Stimulated activated naive CD8-positive, alpha-beta T cell treated with anti-CD3 and anti-CD28 coated beads, Interleukin-15, Interleukin-2, amounts not matched to agents 100 ng/mL and 50 ng/mL, for 24 hours (primary cell): ENCODE measurements around the gene CPAMD8.
A peak's percentile ranks its signal among the peaks of the same experiment; 100 is the strongest.
"Not testable (repeated sequence)": the region's sequence is repeated elsewhere in the genome, so short reads cannot be mapped to it uniquely, and the experiment has no call there.

ENCODE experiments used
- H3K27ac Mint-ChIP-seq: one replicate; pipeline ENCODE4 v1.8.0; 2021; ENCODE audit warnings: mild to moderate bottlenecking, mixed read lengths
- H3K27me3 Mint-ChIP-seq: one replicate; pipeline ENCODE4 v1.8.0; 2021; ENCODE audit warnings: mixed read lengths
- H3K36me3 Mint-ChIP-seq: one replicate; pipeline ENCODE4 v1.8.0; 2021; ENCODE audit warnings: low read depth, mixed read lengths
- H3K4me1 Mint-ChIP-seq: one replicate; pipeline ENCODE4 v1.8.0; 2021; ENCODE audit warnings: low read depth, mixed read lengths
- H3K4me3 Mint-ChIP-seq: one replicate; pipeline ENCODE4 v1.8.0; 2021; ENCODE audit warnings: mild to moderate bottlenecking, mixed read lengths
- H3K9me3 Mint-ChIP-seq: one replicate; pipeline ENCODE4 v1.8.0; 2021; ENCODE audit warnings: mixed read lengths

The CPAMD8 gene

DNA sequence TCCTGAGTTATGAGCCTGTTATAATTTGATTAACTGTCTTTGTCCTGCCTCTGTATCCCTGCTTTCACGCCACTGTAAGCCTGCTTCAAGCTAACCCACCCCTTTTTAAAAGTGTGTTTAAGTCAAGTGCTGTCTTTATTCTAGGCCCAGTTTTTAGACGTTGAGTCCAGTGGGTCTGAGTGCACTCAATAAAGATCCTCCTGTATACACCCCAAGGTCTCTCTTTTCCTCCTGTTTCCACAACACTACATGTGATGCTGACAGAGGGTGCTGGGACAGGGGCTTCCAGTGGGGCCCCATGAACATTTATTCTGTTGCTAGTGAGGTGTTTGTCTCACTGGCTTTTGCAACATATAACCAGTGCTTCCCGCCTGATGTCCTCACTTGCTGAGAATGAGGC is 144.5 kb downstream of the CPAMD8 start:
- Mint-ChIP-seq H3K4me1 (no peaks in the 10 kb centered on the region), H3K36me3 (peaks cover 30% of the 10 kb centered on the region), H3K4me3 (no peak overlapping the region), H3K27ac (no peak overlapping the region), H3K9me3 (peaks cover 16% of the 10 kb centered on the region), H3K27me3 (no peaks in the 10 kb centered on the region)

GRCh38 chr19:16880884-16881554 is 145.6 kb downstream of the CPAMD8 start:
- no peak overlapping the region for H3K4me3 Mint-ChIP-seq
- no peaks in the 10 kb centered on the region for H3K27me3 Mint-ChIP-seq
- H3K9me3 Mint-ChIP-seq = peaks cover 16% of the 10 kb centered on the region
- H3K36me3 Mint-ChIP-seq = peaks cover 35% of the 10 kb centered on the region
- no peak overlapping the region for H3K27ac Mint-ChIP-seq
- H3K4me1 Mint-ChIP-seq = no peaks in the 10 kb centered on the region

DNA sequence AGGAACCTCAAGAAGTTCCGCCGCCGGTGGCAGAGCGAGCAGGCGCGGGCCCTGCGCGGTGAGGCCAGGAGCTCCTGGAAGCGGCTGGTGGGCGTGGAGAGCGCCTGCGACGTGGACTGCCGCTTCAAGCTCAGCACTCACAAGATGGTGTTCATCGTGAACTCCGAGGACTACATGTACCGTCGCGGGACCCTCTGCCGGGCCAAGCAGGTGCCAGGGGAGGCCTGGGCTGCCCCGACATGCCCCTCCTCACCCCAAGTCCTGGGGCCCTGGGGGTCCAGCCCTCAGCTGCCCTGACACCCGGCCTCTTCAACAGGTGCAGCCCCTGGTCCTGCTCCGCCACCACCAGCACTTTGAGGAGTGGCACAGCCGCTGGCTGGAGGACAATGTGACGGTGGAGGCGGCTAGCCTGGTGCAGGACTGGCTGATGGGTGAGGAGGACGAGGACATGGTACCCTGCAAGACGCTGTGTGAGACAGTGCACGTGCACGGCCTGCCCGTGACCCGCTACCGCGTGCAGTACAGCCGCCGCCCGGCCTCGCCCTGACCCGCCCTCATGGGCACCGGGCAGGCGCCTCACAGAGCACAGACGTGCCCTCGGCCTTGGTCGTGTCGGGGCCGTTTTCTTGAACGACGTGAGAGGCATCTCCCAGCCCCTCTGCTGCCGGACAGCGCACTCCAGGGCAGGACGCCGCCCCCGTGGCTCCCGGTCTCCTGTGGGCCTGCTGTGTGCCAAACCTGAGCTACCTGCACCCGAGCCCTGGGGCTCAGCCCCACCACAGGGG is 148.2 kb downstream of the CPAMD8 start:
- Mint-ChIP-seq H3K9me3 (peaks cover 21% of the 10 kb centered on the region), H3K36me3 (peaks cover 50% of the 10 kb centered on the region), H3K27me3 (no peaks in the 10 kb centered on the region), H3K4me1 (peaks cover 14% of the 10 kb centered on the region), H3K27ac (no peak overlapping the region), H3K4me3 (no peak overlapping the region)

GRCh38 chr19:16877581-16877980 is 149.0 kb downstream of the CPAMD8 start:
- H3K36me3 Mint-ChIP-seq = peaks cover 49% of the 10 kb centered on the region
- no peak overlapping the region for H3K4me3 Mint-ChIP-seq
- H3K4me1 Mint-ChIP-seq = peaks cover 14% of the 10 kb centered on the region
- no peaks in the 10 kb centered on the region for H3K27me3 Mint-ChIP-seq
- no peak overlapping the region for H3K27ac Mint-ChIP-seq
- peaks cover 17% of the 10 kb centered on the region for H3K9me3 Mint-ChIP-seq

GRCh38 chr19:16876904-16877361 is 149.7 kb downstream of the CPAMD8 start:
- H3K27me3 Mint-ChIP-seq = no peaks in the 10 kb centered on the region
- H3K27ac Mint-ChIP-seq = no peak overlapping the region
- peaks cover 14% of the 10 kb centered on the region for H3K4me1 Mint-ChIP-seq
- no peak overlapping the region for H3K4me3 Mint-ChIP-seq
- H3K9me3 Mint-ChIP-seq = peaks cover 10% of the 10 kb centered on the region
- peaks cover 44% of the 10 kb centered on the region for H3K36me3 Mint-ChIP-seq

- H3K27ac Mint-ChIP-seq = no peak overlapping the region
- H3K4me3 Mint-ChIP-seq = no peak overlapping the region
- H3K27me3 Mint-ChIP-seq = no peaks in the 10 kb centered on the region
- H3K36me3 Mint-ChIP-seq = peaks cover 49% of the 10 kb centered on the region
- peaks cover 10% of the 10 kb centered on the region for H3K9me3 Mint-ChIP-seq
- peaks cover 14% of the 10 kb centered on the region for H3K4me1 Mint-ChIP-seq
These were observed 150.7 kb downstream of the CPAMD8 start for GRCh38 chr19:16875584-16876555.

GRCh38 chr19:16874978-16875299 is 151.7 kb downstream of the CPAMD8 start:
- H3K9me3 Mint-ChIP-seq, H3K4me3 Mint-ChIP-seq, H3K27me3 Mint-ChIP-seq: not testable (repeated sequence)
- Mint-ChIP-seq H3K36me3 (peaks cover 40% of the 10 kb centered on the region), H3K27ac (peak overlapping the region; percentile 74), H3K4me1 (peaks cover 14% of the 10 kb centered on the region)

DNA sequence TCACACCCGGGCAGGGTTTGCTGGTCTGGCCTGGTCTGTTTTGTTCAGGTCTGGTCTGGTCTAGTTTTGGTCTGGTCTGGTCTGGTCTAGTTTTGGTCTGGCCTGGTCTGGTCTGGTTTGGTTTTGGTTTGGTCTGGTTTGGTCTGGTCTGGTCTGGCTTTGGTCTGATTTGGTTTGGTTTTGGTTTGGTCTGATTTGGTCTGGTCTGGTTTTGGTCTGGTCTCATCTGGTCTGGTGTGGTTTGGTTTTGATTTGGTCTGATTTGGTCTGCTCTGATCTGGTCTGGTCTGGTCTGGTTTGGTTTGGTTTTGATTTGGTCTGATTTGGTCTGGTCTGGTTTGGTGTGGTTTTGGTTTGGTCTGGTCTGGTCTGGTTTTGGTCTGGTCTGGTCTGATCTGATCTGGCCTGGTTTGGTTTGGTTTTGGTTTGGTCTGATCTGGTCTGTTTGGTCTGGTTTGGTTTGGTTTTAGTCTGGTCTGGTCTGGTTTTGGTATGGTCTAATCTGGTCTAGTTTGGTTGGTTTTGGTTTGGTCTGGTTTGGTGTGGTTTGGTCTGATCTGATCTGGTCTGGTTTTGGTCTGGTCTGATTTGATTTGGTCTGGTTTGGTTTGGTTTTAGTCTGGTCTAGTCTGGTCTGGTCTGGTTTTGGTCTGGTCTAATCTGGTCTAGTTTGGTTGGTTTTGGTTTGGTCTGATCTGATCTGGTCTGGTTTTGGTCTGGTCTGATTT is 152.2 kb downstream of the CPAMD8 start:
- Mint-ChIP-seq H3K9me3 (peaks cover 6% of the 10 kb centered on the region), H3K4me1 (peaks cover 14% of the 10 kb centered on the region), H3K27me3 (no peaks in the 10 kb centered on the region), H3K4me3 (no peak overlapping the region), H3K36me3 (peaks cover 38% of the 10 kb centered on the region), H3K27ac (peak overlapping the region; percentile 74)

- Mint-ChIP-seq H3K27me3 (no peaks in the 10 kb centered on the region), H3K36me3 (peaks cover 32% of the 10 kb centered on the region), H3K27ac (peak overlapping the region; percentile 74), H3K4me3 (no peak overlapping the region), H3K4me1 (peaks cover 14% of the 10 kb centered on the region), H3K9me3 (peaks cover 6% of the 10 kb centered on the region)
These were observed 153.0 kb downstream of the CPAMD8 start for GRCh38 chr19:16873594-16873993.

GRCh38 chr19:16872728-16873127 is 153.9 kb downstream of the CPAMD8 start:
- H3K27ac Mint-ChIP-seq = no peak overlapping the region
- H3K9me3 Mint-ChIP-seq = peaks cover 6% of the 10 kb centered on the region
- H3K36me3 Mint-ChIP-seq = peaks cover 36% of the 10 kb centered on the region

DNA sequence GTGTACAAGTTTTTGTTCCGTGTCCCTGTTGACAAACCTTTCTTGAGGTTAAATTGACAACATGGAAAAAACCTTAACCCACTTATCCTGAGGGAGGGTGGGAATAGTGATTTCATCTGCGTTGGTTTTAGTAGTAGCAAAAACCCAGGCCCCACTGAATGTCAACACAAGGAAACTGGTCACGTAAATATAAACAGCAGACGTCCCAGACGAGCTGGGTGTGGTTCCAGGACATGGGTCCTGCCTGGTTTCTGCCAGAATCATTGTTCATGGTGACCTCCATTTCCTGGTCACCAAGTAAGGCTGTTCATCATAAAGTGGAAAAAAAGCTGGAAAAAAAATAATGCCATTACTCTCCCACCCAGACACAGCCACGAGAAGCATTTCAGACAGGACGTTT is 154.7 kb downstream of the CPAMD8 start:
- Mint-ChIP-seq H3K27me3 (no peaks in the 10 kb centered on the region), H3K27ac (no peak overlapping the region), H3K36me3 (peaks cover 33% of the 10 kb centered on the region), H3K4me1 (peaks cover 14% of the 10 kb centered on the region), H3K9me3 (peaks cover 6% of the 10 kb centered on the region), H3K4me3 (no peak overlapping the region)

More at GRCh38 chr19:16872728-16873127, 153.9 kb downstream of the CPAMD8 start:
- Mint-ChIP-seq H3K27me3 (no peaks in the 10 kb centered on the region), H3K4me3 (no peak overlapping the region), H3K4me1 (peaks cover 14% of the 10 kb centered on the region)

DNA sequence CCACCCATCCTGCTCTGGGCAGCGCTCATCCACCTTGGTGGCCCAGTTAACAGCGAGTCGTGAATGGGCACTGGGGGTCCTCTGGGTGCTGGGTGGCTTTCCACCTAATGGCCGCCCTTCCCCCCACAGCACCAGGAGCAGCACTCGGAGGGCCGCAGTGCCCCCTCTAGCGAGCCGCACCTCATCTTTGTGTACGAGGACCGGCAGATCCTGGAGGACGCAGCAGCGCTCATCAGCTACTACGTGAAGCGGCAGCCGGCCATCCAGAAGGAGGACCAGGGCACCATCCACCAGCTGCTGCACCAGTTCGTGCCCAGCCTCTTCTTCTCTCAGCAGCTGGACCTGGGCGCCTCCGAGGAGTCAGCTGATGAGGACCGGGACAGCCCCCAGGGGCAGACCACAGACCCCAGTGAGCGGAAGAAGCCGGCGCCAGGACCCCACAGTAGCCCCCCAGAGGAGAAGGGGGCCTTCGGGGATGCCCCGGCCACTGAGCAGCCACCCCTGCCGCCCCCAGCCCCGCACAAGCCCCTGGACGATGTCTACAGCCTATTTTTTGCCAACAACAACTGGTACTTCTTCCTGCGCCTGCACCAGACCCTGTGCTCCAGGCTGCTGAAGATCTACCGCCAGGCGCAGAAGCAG is 157.2 kb downstream of the CPAMD8 start:
- Mint-ChIP-seq H3K36me3 (peaks cover 34% of the 10 kb centered on the region), H3K9me3 (peaks cover 1% of the 10 kb centered on the region), H3K27ac (no peak overlapping the region), H3K27me3 (no peaks in the 10 kb centered on the region), H3K4me3 (no peak overlapping the region), H3K4me1 (peaks cover 9% of the 10 kb centered on the region)

DNA sequence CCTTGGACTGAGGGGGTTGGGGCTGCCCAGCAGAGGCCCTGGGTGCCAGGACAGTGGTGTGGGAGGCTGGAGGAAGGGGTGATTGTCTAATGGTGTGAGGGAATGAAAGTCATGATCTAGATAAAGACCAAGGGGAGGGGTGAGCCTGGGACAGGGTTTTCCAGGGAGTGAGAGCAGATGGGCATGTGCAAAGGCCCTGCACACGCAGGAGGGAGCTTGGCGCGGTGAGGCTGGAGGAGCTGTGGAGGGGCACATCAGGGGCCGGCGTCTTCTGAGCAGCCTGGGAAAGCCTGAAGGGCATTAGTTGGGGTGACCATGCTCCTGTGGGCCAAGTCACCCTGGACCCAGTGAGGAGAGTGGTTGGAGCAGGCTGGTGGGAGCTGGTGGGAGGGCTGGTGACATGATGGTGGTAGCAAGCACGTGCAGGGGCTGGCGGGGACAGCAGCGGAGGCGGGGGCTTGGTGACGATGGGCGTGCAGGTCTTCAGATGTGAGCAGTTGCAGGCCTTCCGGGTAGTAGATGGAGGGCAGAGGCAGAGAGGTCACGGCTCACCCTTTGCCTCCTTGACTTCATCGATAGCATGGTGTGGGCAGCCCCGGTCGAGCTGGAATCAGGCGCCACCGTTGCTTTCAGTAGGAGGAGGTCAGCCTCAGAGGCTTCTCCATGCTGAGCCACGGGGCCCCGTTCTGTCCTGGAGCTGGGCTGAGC is 158.0 kb downstream of the CPAMD8 start:
- Mint-ChIP-seq H3K27ac (no peak overlapping the region), H3K9me3 (no peaks in the 10 kb centered on the region), H3K27me3 (no peaks in the 10 kb centered on the region), H3K36me3 (peaks cover 32% of the 10 kb centered on the region), H3K4me3 (no peak overlapping the region), H3K4me1 (peaks cover under 1% of the 10 kb centered on the region)
